Renal pelvis (tissue), 12 donors: ENCODE data around the gene CSGALNACT2. TPM values are rescaled to one million over a fixed set of nuclear protein-coding genes. Genes with fewer than 3 reads are reported as not detected.
"Not testable (repeated sequence)": the region's sequence is repeated elsewhere in the genome, so short reads cannot be mapped to it uniquely, and the experiment has no call there.

Experiments
- DNase-seq: peaks from one replicate; pipeline ENCODE4 v3.0.0-alpha.2; 2013
- long read RNA-seq, 16 experiments: transcript quantifications; one replicate each; lab custom pipeline, GENCODE V29; 2026
- polyA plus RNA-seq, 3 donors: library from polyadenylated mRNA; unstranded; fragments of 120-200 nt; gene quantifications; one replicate each; pipeline ENCODE4 v1.2.1, GENCODE V29; 2013; ENCODE audit not compliant: insufficient read length in 3 of 3

CSGALNACT2 gene, protein sequence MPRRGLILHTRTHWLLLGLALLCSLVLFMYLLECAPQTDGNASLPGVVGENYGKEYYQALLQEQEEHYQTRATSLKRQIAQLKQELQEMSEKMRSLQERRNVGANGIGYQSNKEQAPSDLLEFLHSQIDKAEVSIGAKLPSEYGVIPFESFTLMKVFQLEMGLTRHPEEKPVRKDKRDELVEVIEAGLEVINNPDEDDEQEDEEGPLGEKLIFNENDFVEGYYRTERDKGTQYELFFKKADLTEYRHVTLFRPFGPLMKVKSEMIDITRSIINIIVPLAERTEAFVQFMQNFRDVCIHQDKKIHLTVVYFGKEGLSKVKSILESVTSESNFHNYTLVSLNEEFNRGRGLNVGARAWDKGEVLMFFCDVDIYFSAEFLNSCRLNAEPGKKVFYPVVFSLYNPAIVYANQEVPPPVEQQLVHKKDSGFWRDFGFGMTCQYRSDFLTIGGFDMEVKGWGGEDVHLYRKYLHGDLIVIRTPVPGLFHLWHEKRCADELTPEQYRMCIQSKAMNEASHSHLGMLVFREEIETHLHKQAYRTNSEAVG
- polyA plus RNA-seq: 10 to 100 TPM; 16.4 to 21.3 (median 18.3) TPM
- long read RNA-seq, donor 1, partial matches to known transcripts: 7 of 7 reads
- long read RNA-seq, donor 1, other reads (novel, unspliced or antisense): 0 of 7 reads
- long read RNA-seq, donor 2, transcript CSGALNACT2-201 (8 exons, 3,730 nt): major isoform, 5 of 5 reads
- long read RNA-seq, donor 2, partial matches to known transcripts: 0 of 5 reads
- long read RNA-seq, donor 2, other reads (novel, unspliced or antisense): 0 of 5 reads
- long read RNA-seq, donor 3: 0 reads
- long read RNA-seq, donor 4, transcript CSGALNACT2-201 (8 exons, 3,730 nt): major isoform, 5 of 16 reads
- long read RNA-seq, donor 4, partial matches to known transcripts: 11 of 16 reads
- long read RNA-seq, donor 4, other reads (novel, unspliced or antisense): 0 of 16 reads
- long read RNA-seq, donor 5, partial matches to known transcripts: 0 of 3 reads
- long read RNA-seq, donor 5, other reads (novel, unspliced or antisense): 0 of 3 reads
- long read RNA-seq, donor 6, transcript CSGALNACT2-201 (8 exons, 3,730 nt): major isoform, 5 of 13 reads
- long read RNA-seq, donor 6, partial matches to known transcripts: 8 of 13 reads
- long read RNA-seq, donor 6, other reads (novel, unspliced or antisense): 0 of 13 reads
- long read RNA-seq, donor 7, partial matches to known transcripts: 0 of 1 reads
- long read RNA-seq, donor 7, other reads (novel, unspliced or antisense): 0 of 1 reads
- long read RNA-seq, donor 8, partial matches to known transcripts: 7 of 8 reads
- long read RNA-seq, donor 8, other reads (novel, unspliced or antisense): 0 of 8 reads
- long read RNA-seq, donor 9, partial matches to known transcripts: 0 of 1 reads
- long read RNA-seq, donor 9, other reads (novel, unspliced or antisense): 0 of 1 reads
- long read RNA-seq, donor 10: 0 reads
- long read RNA-seq, donor 11, partial matches to known transcripts: 6 of 9 reads
- long read RNA-seq, donor 11, other reads (novel, unspliced or antisense): 0 of 9 reads
- long read RNA-seq, donor 12, transcript CSGALNACT2-201 (8 exons, 3,730 nt): major isoform, 6 of 6 reads
- long read RNA-seq, donor 12, partial matches to known transcripts: 0 of 6 reads
- long read RNA-seq, donor 12, other reads (novel, unspliced or antisense): 0 of 6 reads
- long read RNA-seq, donor 13, partial matches to known transcripts: 0 of 2 reads
- long read RNA-seq, donor 13, other reads (novel, unspliced or antisense): 0 of 2 reads
- long read RNA-seq, donor 14: 0 reads
- long read RNA-seq, donor 15, transcript CSGALNACT2-201 (8 exons, 3,730 nt): major isoform, 5 of 16 reads
- long read RNA-seq, donor 15, partial matches to known transcripts: 11 of 16 reads
- long read RNA-seq, donor 15, other reads (novel, unspliced or antisense): 0 of 16 reads
- long read RNA-seq, donor 16: 0 reads

GRCh38 chr10:43138021-43138756, at the start of gene CSGALNACT2:
Gene CSGALNACT2, plus strand, starts transcription at chr10:43138445. Its CDS starts 16,705 bp downstream, at chr10:43155150.
- DNase-seq: peak; percentile 87

GRCh38 chr10:43089519-43089918, 48.7 kb upstream of the CSGALNACT2 start:
- no peak for DNase-seq

DNA sequence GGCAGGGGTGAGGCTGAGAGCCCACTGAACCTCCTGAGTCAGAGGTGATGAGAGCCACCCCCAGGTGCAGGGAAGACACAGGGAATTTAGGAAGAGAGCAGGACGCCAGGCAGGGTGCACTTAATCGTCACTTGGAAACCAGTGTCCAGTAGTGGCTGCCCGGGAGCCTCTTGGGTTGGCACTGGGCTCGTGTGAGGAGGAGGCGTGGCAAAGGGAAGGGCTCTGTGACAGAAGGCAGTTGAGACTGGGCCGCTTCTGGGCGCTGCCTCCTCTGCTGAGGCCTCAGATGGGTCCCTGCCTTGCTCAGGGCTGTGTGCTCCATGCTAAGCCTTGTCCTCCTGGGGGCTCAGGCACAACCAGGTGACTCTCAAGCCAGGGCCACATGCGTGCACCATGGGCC, 48.1 kb upstream of the CSGALNACT2 start:
- no peak for DNase-seq

- no peak for DNase-seq
These were observed 47.6 kb upstream of the CSGALNACT2 start for GRCh38 chr10:43090664-43091063.

GRCh38 chr10:43091846-43092245, 46.4 kb upstream of the CSGALNACT2 start:
- no peak for DNase-seq

GRCh38 chr10:43093423-43094076, 44.7 kb upstream of the CSGALNACT2 start:
- no peak for DNase-seq

- no peak for DNase-seq
These were observed 44.2 kb upstream of the CSGALNACT2 start for GRCh38 chr10:43094085-43094484.

GRCh38 chr10:43099339-43099738, 38.9 kb upstream of the CSGALNACT2 start:
- DNase-seq: not testable (repeated sequence)

- DNase-seq: no peak
These were observed 38.3 kb upstream of the CSGALNACT2 start for GRCh38 chr10:43099928-43100327.

DNA sequence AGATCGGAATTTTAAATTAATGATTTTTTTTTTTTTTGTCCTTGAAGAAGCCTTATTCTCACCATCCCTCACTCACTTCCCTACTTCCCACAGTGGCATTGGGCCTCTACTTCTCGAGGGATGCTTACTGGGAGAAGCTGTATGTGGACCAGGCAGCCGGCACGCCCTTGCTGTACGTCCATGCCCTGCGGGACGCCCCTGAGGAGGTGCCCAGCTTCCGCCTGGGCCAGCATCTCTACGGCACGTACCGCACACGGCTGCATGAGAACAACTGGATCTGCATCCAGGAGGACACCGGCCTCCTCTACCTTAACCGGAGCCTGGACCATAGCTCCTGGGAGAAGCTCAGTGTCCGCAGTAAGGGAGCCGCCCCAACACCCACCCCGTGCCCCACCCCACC, 37.9 kb upstream of the CSGALNACT2 start:
- DNase-seq: no peak

GRCh38 chr10:43102063-43102828, 36.0 kb upstream of the CSGALNACT2 start:
- no peak for DNase-seq

DNA sequence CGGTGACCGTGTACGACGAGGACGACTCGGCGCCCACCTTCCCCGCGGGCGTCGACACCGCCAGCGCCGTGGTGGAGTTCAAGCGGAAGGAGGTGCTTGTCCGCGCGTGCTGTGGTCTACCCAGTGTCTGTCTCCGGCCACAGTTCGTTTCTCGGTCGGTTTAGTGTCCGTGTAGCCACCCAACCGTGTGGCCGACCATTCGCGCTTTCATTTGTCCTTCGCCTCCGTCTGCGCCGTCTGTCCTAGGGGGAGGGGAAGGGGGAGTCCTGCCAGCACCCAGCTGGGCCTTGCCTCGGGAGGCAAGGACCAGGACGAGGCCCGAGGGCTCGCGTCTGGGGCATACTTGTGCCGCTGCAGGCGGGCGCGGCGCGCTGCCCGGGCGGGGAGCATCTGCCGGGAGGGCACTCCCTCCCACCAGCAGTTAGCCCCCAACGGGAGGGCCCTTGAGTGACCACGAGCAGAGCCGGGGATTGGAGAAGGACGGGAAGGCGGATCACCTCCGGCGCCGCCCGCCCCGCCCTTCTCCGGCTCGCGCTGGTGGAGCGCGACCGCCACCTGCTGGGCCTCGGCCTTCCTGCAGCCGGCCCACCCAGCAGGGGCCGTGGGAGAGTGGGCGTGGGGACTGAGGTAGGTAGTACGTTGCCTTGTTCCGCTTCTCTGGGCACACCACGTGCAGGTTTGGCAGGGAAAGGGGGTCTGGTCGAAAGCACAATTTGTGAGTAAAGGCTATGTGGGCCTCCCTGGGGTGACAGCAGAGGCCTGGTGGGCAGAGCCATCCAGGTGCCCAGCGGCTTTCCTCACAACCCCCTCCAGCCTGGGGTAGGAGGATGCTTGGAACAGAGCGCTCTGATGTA, 32.9 kb upstream of the CSGALNACT2 start:
- peak; percentile 70 for DNase-seq

DNA sequence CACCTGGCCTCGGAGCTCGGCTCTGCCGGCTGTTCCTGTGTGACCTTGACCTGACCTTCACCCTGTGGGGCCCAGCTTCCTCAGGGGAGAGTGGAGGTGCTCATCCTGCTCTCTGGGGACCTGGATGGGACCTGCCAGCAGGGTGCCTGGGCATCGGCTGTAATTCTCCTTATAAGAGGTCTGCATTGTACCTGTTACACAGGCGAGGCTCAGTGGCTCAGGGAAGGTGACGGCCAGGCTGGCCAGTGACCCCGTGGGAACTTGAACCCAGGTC, 32.4 kb upstream of the CSGALNACT2 start:
- DNase-seq: no peak

GRCh38 chr10:43106256-43107091, 31.8 kb upstream of the CSGALNACT2 start:
- DNase-seq: no peak

DNA sequence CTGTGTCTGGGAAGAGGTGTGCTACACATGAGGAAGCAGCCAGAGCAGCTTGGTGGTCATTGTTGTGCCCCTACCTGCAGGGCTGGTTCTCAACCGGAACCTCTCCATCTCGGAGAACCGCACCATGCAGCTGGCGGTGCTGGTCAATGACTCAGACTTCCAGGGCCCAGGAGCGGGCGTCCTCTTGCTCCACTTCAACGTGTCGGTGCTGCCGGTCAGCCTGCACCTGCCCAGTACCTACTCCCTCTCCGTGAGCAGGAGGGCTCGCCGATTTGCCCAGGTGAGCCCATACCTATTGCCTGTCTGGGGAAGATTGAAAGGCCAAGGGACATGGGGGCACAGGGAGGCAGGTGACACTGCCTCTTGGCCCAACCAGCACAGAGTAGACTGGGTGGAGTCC, 29.3 kb upstream of the CSGALNACT2 start:
- no peak for DNase-seq

GRCh38 chr10:43109671-43110249, 28.5 kb upstream of the CSGALNACT2 start:
- DNase-seq: no peak
